Measurements from ENCODE around the gene CDH2.

Gene CDH2

GRCh38 chr18:28168725-28169124 is 8.2 kb downstream of the CDH2 start:
- no peak for DNase-seq (ENCODE audit: low read depth, low spot score)

GRCh38 chr18:28167835-28168349 is 9.0 kb downstream of the CDH2 start:
- DNase-seq (ENCODE audit: low read depth, low spot score), result no peak

- DNase-seq (ENCODE audit: low read depth, low spot score), result no peak
These were observed 12.0 kb downstream of the CDH2 start for GRCh38 chr18:28164771-28165483.

- no peak for DNase-seq (ENCODE audit: low read depth, low spot score)
These were observed 13.6 kb downstream of the CDH2 start for GRCh38 chr18:28163201-28163775.

- no peak for DNase-seq (ENCODE audit: low read depth, low spot score)
These were observed 15.0 kb downstream of the CDH2 start for GRCh38 chr18:28161608-28162599.

GRCh38 chr18:28159055-28159454 is 17.9 kb downstream of the CDH2 start:
- no peak for DNase-seq (ENCODE audit: low read depth, low spot score)

- DNase-seq (ENCODE audit: low read depth, low spot score), result no peak
These were observed 18.8 kb downstream of the CDH2 start for GRCh38 chr18:28158083-28158581.

GRCh38 chr18:28153485-28154065 is 23.4 kb downstream of the CDH2 start:
- no peak for DNase-seq (ENCODE audit: low read depth, low spot score)

GRCh38 chr18:28152754-28153153 is 24.2 kb downstream of the CDH2 start:
- DNase-seq (ENCODE audit: low read depth, low spot score), result no peak

GRCh38 chr18:28152354-28152753 is 24.6 kb downstream of the CDH2 start:
- no peak for DNase-seq (ENCODE audit: low read depth, low spot score)

- no peak for DNase-seq (ENCODE audit: low read depth, low spot score)
These were observed 25.5 kb downstream of the CDH2 start for GRCh38 chr18:28151434-28151833.

GRCh38 chr18:28150925-28151324 is 26.0 kb downstream of the CDH2 start:
- no peak for DNase-seq (ENCODE audit: low read depth, low spot score)

- DNase-seq (ENCODE audit: low read depth, low spot score), result no peak
These were observed 27.0 kb downstream of the CDH2 start for GRCh38 chr18:28149810-28150420.

- no peak for DNase-seq (ENCODE audit: low read depth, low spot score)
These were observed 29.2 kb downstream of the CDH2 start for GRCh38 chr18:28147674-28148171.

GRCh38 chr18:28143725-28144124 is 33.2 kb downstream of the CDH2 start:
- DNase-seq (ENCODE audit: low read depth, low spot score), result no peak

GRCh38 chr18:28138816-28139215 is 38.1 kb downstream of the CDH2 start:
- DNase-seq (ENCODE audit: low read depth, low spot score), result no peak

- DNase-seq (ENCODE audit: low read depth, low spot score), result no peak
These were observed 40.9 kb downstream of the CDH2 start for GRCh38 chr18:28136071-28136470.

- DNase-seq (ENCODE audit: low read depth, low spot score), result no peak
These were observed 42.2 kb downstream of the CDH2 start for GRCh38 chr18:28134774-28135173.

- no peak for DNase-seq (ENCODE audit: low read depth, low spot score)
These were observed 44.8 kb downstream of the CDH2 start for GRCh38 chr18:28132084-28132483.

- DNase-seq (ENCODE audit: low read depth, low spot score), result no peak
These were observed 48.3 kb downstream of the CDH2 start for GRCh38 chr18:28128659-28128980.
